HepG2 (cell line): ENCODE results near the gene KAT2A. TPM values are rescaled to one million over a fixed set of nuclear protein-coding genes. Genes with fewer than 3 reads are reported as not detected.

Experiments
- CBX1 ChIP-seq: IDR thresholded peaks from one replicate; pipeline ENCODE4 v1.6.1; 2016; ENCODE audit warnings: antibody characterized with exemption, low read depth
- ELF4 ChIP-seq: sonication (generic); formaldehyde crosslinking; IDR thresholded peaks from 2 replicates; pipeline ENCODE4 v1.5.0; 2020; ENCODE audit warnings: missing genetic modification reagents, mild to moderate bottlenecking, moderate library complexity, borderline replicate concordance
- FOXA1 ChIP-seq, 2 experiments: fragments of 450-650 bp in 1 of 2; sonication (generic) in 1 of 2; formaldehyde crosslinking in 1 of 2; IDR thresholded peaks; 2 replicates each; pipeline versions ENCODE4 v1.4.0 to v1.6.1; 2016 to 2020; ENCODE audit warnings: missing genetic modification reagents in 1 of 2
- HMG20A ChIP-seq: IDR thresholded peaks from 2 replicates; pipeline ENCODE4 v1.6.1; 2016; ENCODE audit warnings: borderline replicate concordance
- HOXA9 ChIP-seq: sonication (generic); formaldehyde crosslinking; IDR thresholded peaks from 2 replicates; pipeline ENCODE4 v1.8.1; 2022; ENCODE audit warnings: missing genetic modification reagents, mild to moderate bottlenecking, moderate library complexity, borderline replicate concordance
- ISX ChIP-seq: sonication (generic); formaldehyde crosslinking; conservative IDR thresholded peaks from 2 replicates; pipeline ENCODE4 v1.5.0; 2020; ENCODE audit warnings: missing genetic modification reagents
- KLF13 ChIP-seq: sonication (generic); formaldehyde crosslinking; IDR thresholded peaks from 2 replicates; pipeline ENCODE4 v1.4.0; 2020; ENCODE audit warnings: mild to moderate bottlenecking, missing genetic modification reagents
- KLF6 ChIP-seq: IDR thresholded peaks from 2 replicates; pipeline ENCODE4 v1.8.0; 2016; ENCODE audit warnings: missing biosample characterization, missing genetic modification reagents
- MXD4 ChIP-seq: IDR thresholded peaks from 2 replicates; pipeline ENCODE4 v1.6.1; 2016; ENCODE audit warnings: mild to moderate bottlenecking, missing biosample characterization, missing genetic modification reagents
- PAF1 ChIP-seq: IDR thresholded peaks from 2 replicates; pipeline ENCODE4 v1.6.1; 2016; ENCODE audit warnings: missing genetic modification reagents, missing compliant biosample characterization
- RARG ChIP-seq: sonication (generic); formaldehyde crosslinking; IDR thresholded peaks from 2 replicates; pipeline ENCODE4 v1.4.0; 2020; ENCODE audit warnings: low read depth, mild to moderate bottlenecking, missing genetic modification reagents
- TBP ChIP-seq: sonication (generic); formaldehyde crosslinking; IDR thresholded peaks from 2 replicates; pipeline ENCODE4 v1.5.0; 2020; ENCODE audit warnings: missing genetic modification reagents
- TEAD2 ChIP-seq: sonication (generic); formaldehyde crosslinking; IDR thresholded peaks from 2 replicates; pipeline ENCODE4 v1.9.0; 2021; ENCODE audit warnings: missing genetic modification reagents
- YEATS4 ChIP-seq: sonication (generic); formaldehyde crosslinking; IDR thresholded peaks from 2 replicates; pipeline ENCODE4 v1.4.0; 2020; ENCODE audit warnings: missing genetic modification reagents, borderline replicate concordance
- ZBTB38 ChIP-seq: sonication (generic); formaldehyde crosslinking; IDR thresholded peaks from 2 replicates; pipeline ENCODE4 v1.5.1; 2020; ENCODE audit warnings: mild to moderate bottlenecking, missing genetic modification reagents
- ZNF12 ChIP-seq: sonication (generic); formaldehyde crosslinking; IDR thresholded peaks from 2 replicates; pipeline ENCODE4 v1.5.0; 2020; ENCODE audit warnings: missing genetic modification reagents
- ZNF329 ChIP-seq: sonication (generic); formaldehyde crosslinking; IDR thresholded peaks from 2 replicates; pipeline ENCODE4 v1.9.0; 2021; ENCODE audit warnings: low read depth, mild to moderate bottlenecking, missing genetic modification reagents
- ZNF331 ChIP-seq: sonication (generic); formaldehyde crosslinking; IDR thresholded peaks from 2 replicates; pipeline ENCODE4 v1.4.0; 2020; ENCODE audit warnings: missing genetic modification reagents
- ZNF432 ChIP-seq: sonication (generic); formaldehyde crosslinking; IDR thresholded peaks from 2 replicates; pipeline ENCODE4 v1.5.0; 2020; ENCODE audit warnings: missing genetic modification reagents, mild to moderate bottlenecking, borderline replicate concordance
- ZNF44 ChIP-seq: sonication (generic); formaldehyde crosslinking; IDR thresholded peaks from 2 replicates; pipeline ENCODE4 v1.5.1; 2020; ENCODE audit warnings: mild to moderate bottlenecking, missing genetic modification reagents
- ZNF619 ChIP-seq: sonication (generic); formaldehyde crosslinking; IDR thresholded peaks from 2 replicates; pipeline ENCODE4 v1.4.0; 2020; ENCODE audit warnings: mild to moderate bottlenecking, missing genetic modification reagents
- ZNF777 ChIP-seq: sonication (generic); formaldehyde crosslinking; IDR thresholded peaks from 2 replicates; pipeline ENCODE4 v1.4.0; 2020; ENCODE audit warnings: missing genetic modification reagents
- ZSCAN31 ChIP-seq: sonication (generic); formaldehyde crosslinking; IDR thresholded peaks from 2 replicates; pipeline ENCODE4 v1.5.0; 2020; ENCODE audit warnings: low read depth, mild to moderate bottlenecking, missing genetic modification reagents
- polyA plus RNA-seq, 8 experiments: library from polyadenylated mRNA; depleted of rRNA in 3 of 8; stranded (reverse) in 7 of 8; unstranded in 1 of 8; fragments of >200 nt; fragmentation: Illumina TruSeq in 4 of 8; extraction: Trizol in 4 of 8; gene quantifications; 2 replicates each; pipeline versions ENCODE4 v1.2.1 to v1.2.3, GENCODE V29; 2011 to 2016; ENCODE audit warnings: low read depth in 4 of 8, missing spikeins in 1 of 8, mixed read lengths in 1 of 8; ENCODE audit not compliant: insufficient read depth in 1 of 8
- total RNA-seq, 5 experiments: library from RNA; depleted of rRNA; stranded (reverse); fragments of >200 nt; fragmentation: Illumina TruSeq; extraction: Trizol; gene quantifications; 2 replicates each; pipeline ENCODE4 v1.2.3, GENCODE V29; 2016; ENCODE audit warnings: low read depth in 1 of 5
- TF ChIP-seq, protein P1 (sequence below): IDR thresholded peaks from 2 replicates; pipeline ENCODE4 v1.6.1; 2016; ENCODE audit warnings: missing biosample characterization, missing genetic modification reagents, low read depth
- TF ChIP-seq, protein P2 (sequence below): IDR thresholded peaks from 2 replicates; pipeline ENCODE4 v1.6.1; 2016; ENCODE audit warnings: missing compliant biosample characterization, missing genetic modification reagents, borderline replicate concordance

Gene KAT2A
- total and polyA plus RNA-seq, 2 of the 13 experiments (the other 11 are each of a cell fraction or from before 2014, with no cell fraction given) = 29.1 to 90.4 TPM

DNA sequence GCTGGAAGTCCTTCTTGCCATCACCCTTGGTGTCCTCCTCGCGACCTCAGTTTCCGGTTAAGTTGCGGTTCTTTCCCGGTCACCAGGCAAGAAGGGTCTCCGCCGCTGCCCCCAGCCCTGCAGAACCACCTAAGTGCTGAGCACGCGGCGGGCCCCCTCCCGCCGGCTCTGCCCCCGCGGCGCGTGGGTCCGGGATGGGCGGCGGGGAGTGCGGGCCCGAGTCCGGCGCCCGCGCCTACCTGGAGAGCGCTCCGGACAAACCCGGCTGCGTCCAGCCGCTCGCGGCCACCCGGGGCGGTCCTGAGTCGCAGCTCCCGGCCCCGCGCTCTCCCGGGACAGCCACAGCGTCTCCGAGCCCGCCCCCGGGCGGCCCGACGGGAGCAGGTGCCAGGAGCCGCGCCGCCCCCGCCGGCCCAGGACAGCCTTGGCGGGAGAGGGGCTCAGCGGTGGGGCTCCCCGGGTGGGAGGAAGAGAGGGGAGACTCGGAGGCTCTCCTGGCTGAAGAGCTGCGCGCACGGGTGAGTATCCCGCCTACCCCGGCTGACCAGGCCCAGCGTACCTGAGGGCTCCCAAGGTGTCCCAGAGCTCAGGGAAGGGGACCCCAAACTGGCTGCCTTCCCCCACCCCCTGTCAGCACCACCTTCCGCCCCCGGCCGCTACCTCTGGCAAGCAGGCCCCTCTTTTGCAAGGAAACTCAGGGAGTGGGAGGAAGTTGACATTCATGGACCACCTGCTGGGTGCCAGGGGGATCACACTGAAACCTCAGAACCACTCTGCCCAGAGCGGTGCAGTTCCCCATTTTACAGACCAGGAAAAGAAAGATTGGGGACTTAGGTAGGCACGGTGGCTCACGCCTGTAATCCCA, 48.6 kb downstream of the KAT2A start (continued):
- TF ChIP-seq YEATS4 (CRISPR knock-in tag) (0 out of 2 replicates have a peak, but pooled peaks have one; percentile 30), CBX1 (no peak), KLF6 (no peak), ZNF619 (CRISPR knock-in tag) (no peak), ZBTB38 (peak; percentile 48; the same call in 1 of the 2 replicates), ZNF331 (no peak), ELF4 (no peak), HMG20A (CRISPR knock-in tag) (no peak), TEAD2 (CRISPR knock-in tag) (0 out of 2 replicates have a peak, but pooled peaks have one; percentile 7), ZNF44 (CRISPR knock-in tag) (no peak), TBP (CRISPR knock-in tag) (no peak), RARG (CRISPR knock-in tag) (no peak), KLF13 (CRISPR knock-in tag) (no peak), ZSCAN31 (CRISPR knock-in tag) (0 out of 2 replicates have a peak, but pooled peaks have one; percentile 49), HOXA9 (CRISPR knock-in tag) (no peak), ZNF777 (CRISPR knock-in tag) (peak; percentile 87), FOXA1 (IDR thresholded peaks at IDR 0.05) (no peak), FOXA1 (CRISPR knock-in tag; IDR thresholded peaks at IDR 0.05) (no peak), MXD4 (CRISPR knock-in tag) (no peak), PAF1 (CRISPR knock-in tag) (no peak), ZNF432 (CRISPR knock-in tag) (no peak), ISX (CRISPR knock-in tag) (no peak), ZNF329 (CRISPR knock-in tag) (0 out of 2 replicates have a peak, but pooled peaks have one; percentile 38), ZNF12 (CRISPR knock-in tag) (no peak)
- TF ChIP-seq, protein P1, sequence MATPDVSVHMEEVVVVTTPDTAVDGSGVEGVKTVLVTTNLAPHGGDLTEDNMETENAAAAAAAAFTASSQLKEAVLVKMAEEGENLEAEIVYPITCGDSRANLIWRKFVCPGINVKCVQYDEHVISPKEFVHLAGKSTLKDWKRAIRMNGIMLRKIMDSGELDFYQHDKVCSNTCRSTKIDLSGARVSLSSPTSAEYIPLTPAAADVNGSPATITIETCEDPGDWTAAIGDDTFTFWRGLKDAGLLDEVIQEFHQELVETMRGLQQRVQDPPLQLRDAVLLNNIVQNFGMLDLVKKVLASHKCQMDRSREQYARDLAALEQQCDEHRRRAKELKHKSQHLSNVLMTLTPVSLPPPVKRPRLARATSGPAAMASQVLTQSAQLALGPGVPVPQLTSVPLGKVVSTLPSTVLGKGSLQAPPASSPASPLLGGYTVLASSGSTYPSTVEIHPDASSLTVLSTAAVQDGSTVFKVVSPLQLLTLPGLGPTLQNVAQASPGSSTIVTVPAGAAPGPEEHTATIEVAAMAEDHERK (CRISPR knock-in tag) = no peak
- TF ChIP-seq, protein P2, sequence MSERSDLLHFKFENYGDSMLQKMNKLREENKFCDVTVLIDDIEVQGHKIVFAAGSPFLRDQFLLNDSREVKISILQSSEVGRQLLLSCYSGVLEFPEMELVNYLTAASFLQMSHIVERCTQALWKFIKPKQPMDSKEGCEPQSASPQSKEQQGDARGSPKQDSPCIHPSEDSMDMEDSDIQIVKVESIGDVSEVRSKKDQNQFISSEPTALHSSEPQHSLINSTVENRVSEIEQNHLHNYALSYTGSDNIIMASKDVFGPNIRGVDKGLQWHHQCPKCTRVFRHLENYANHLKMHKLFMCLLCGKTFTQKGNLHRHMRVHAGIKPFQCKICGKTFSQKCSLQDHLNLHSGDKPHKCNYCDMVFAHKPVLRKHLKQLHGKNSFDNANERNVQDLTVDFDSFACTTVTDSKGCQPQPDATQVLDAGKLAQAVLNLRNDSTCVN (CRISPR knock-in tag) = no peak
